SK-N-SH treated with all-trans-retinoic acid at 6 μM for 48 hours (cell line): Measurements from ENCODE around the gene LAMA3.

Experiments used
- ATAC-seq: fragments of 200-7000 bp; cut with Tn5 transposase; 3 replicates; pipeline ENCODE4 v1.9.1; 2020; ENCODE audit warnings: mild to moderate bottlenecking, moderate library complexity
- ARNTL ChIP-seq: fragments of 450-650 bp; formaldehyde crosslinking; IDR thresholded peaks from 2 replicates; pipeline ENCODE4 v1.5.0; 2020; ENCODE audit warnings: low read depth, mild to moderate bottlenecking, moderate library complexity, borderline replicate concordance
- BACH2 ChIP-seq: fragments of 250-450 bp; sonication (Bioruptor Pico); IDR thresholded peaks from 2 replicates; pipeline ENCODE4 v1.9.0; 2021; ENCODE audit warnings: mild to moderate bottlenecking, borderline replicate concordance
- CSRNP3 ChIP-seq: fragments of 250-450 bp; sonication (Bioruptor Pico); IDR thresholded peaks from 2 replicates; pipeline ENCODE4 v1.5.1; 2021; ENCODE audit warnings: mild to moderate bottlenecking, moderate library complexity
- ESRRG ChIP-seq: fragments of 250-450 bp; sonication (Bioruptor Pico); IDR thresholded peaks from 2 replicates; pipeline ENCODE4 v1.6.1; 2021; ENCODE audit warnings: mild to moderate bottlenecking
- GLIS3 ChIP-seq: fragments of 250-450 bp; sonication (Bioruptor Pico); IDR thresholded peaks from 2 replicates; pipeline ENCODE4 v1.5.0; 2020; ENCODE audit warnings: mild to moderate bottlenecking, moderate library complexity
- ISL1 ChIP-seq: fragments of 250-450 bp; sonication (Bioruptor Pico); IDR thresholded peaks from 2 replicates; pipeline ENCODE4 v2.1.2; 2022; ENCODE audit warnings: mild to moderate bottlenecking, moderate library complexity
- OSR1 ChIP-seq: fragments of 250-450 bp; sonication (Bioruptor Pico); IDR thresholded peaks from 2 replicates; pipeline ENCODE4 v1.8.0; 2022; ENCODE audit warnings: moderate library complexity, mild to moderate bottlenecking, inconsistent platforms
- POU6F1 ChIP-seq: fragments of 250-450 bp; sonication (Bioruptor Pico); IDR thresholded peaks from 2 replicates; pipeline ENCODE4 v1.8.0; 2021; ENCODE audit warnings: low read depth, mild to moderate bottlenecking, moderate library complexity, borderline replicate concordance
- PPARA ChIP-seq: fragments of 250-450 bp; sonication (Bioruptor Pico); IDR thresholded peaks from 2 replicates; pipeline ENCODE4 v1.5.0; 2020; ENCODE audit warnings: mild to moderate bottlenecking, borderline replicate concordance
- RARB ChIP-seq: fragments of 250-450 bp; sonication (Bioruptor Pico); IDR thresholded peaks from 2 replicates; pipeline ENCODE4 v1.8.0; 2021; ENCODE audit warnings: mild to moderate bottlenecking, moderate library complexity
- SNAI2 ChIP-seq: fragments of 250-450 bp; sonication (Bioruptor Pico); IDR thresholded peaks from 2 replicates; pipeline ENCODE4 v1.5.0; 2020; ENCODE audit warnings: mild to moderate bottlenecking, moderate library complexity
- TCF4 ChIP-seq: fragments of 250-450 bp; sonication (Bioruptor Pico); IDR thresholded peaks from 2 replicates; pipeline ENCODE4 v1.8.0; 2021; ENCODE audit warnings: mild to moderate bottlenecking, moderate library complexity, borderline replicate concordance
- TOX ChIP-seq: fragments of 250-450 bp; sonication (Bioruptor Pico); IDR thresholded peaks from 2 replicates; pipeline ENCODE4 v1.8.0; 2021; ENCODE audit warnings: mild to moderate bottlenecking, moderate library complexity, borderline replicate concordance
- TSHZ2 ChIP-seq: fragments of 250-450 bp; sonication (Bioruptor Pico); IDR thresholded peaks from 2 replicates; pipeline ENCODE4 v1.5.0; 2020; ENCODE audit warnings: mild to moderate bottlenecking, moderate library complexity
- ZC3H10 ChIP-seq: fragments of 250-450 bp; sonication (Bioruptor Pico); IDR thresholded peaks from 2 replicates; pipeline ENCODE4 v1.5.1; 2021; ENCODE audit warnings: mild to moderate bottlenecking, moderate library complexity
- ZFP3 ChIP-seq: fragments of 250-450 bp; sonication (Bioruptor Pico); IDR thresholded peaks from 2 replicates; pipeline ENCODE4 v1.5.0; 2020; ENCODE audit warnings: mild to moderate bottlenecking, moderate library complexity
- ZFP30 ChIP-seq: fragments of 450-650 bp; formaldehyde crosslinking; IDR thresholded peaks from 2 replicates; pipeline ENCODE4 v1.5.0; 2022; ENCODE audit warnings: mild to moderate bottlenecking, moderate library complexity
- ZNF565 ChIP-seq: fragments of 450-650 bp; formaldehyde crosslinking; conservative IDR thresholded peaks from 2 replicates; pipeline ENCODE4 v1.5.0; 2020; ENCODE audit warnings: low read depth, mild to moderate bottlenecking, moderate library complexity
- ZNF70 ChIP-seq: fragments of 450-650 bp; formaldehyde crosslinking; IDR thresholded peaks from 2 replicates; pipeline ENCODE4 v1.5.0; 2020; ENCODE audit warnings: mild to moderate bottlenecking, moderate library complexity
- TF ChIP-seq, protein P1 (sequence below): fragments of 250-450 bp; sonication (Bioruptor Pico); IDR thresholded peaks from 2 replicates; pipeline ENCODE4 v1.5.1; 2020; ENCODE audit warnings: low read depth, mild to moderate bottlenecking, moderate library complexity

The LAMA3 gene

GRCh38 chr18:23693846-23694245 is 4.6 kb downstream of the LAMA3 start:
- ATAC-seq, result no peak
- TF ChIP-seq OSR1 (CRISPR knock-in tag) (no peak), TOX (no peak), BACH2 (CRISPR knock-in tag) (no peak), CSRNP3 (CRISPR knock-in tag) (no peak), ZFP3 (CRISPR knock-in tag) (no peak), ZNF565 (CRISPR knock-in tag) (no peak), PPARA (CRISPR knock-in tag) (no peak), TSHZ2 (CRISPR knock-in tag) (no peak), ESRRG (CRISPR knock-in tag) (no peak), RARB (CRISPR knock-in tag) (no peak), ARNTL (CRISPR knock-in tag) (no peak), GLIS3 (CRISPR knock-in tag) (no peak), TCF4 (CRISPR knock-in tag) (no peak), ZC3H10 (CRISPR knock-in tag) (no peak), ZFP30 (CRISPR knock-in tag) (no peak), ZNF70 (no peak), POU6F1 (no peak), ISL1 (CRISPR knock-in tag) (no peak), SNAI2 (CRISPR knock-in tag) (no peak)
- TF ChIP-seq, protein P1, sequence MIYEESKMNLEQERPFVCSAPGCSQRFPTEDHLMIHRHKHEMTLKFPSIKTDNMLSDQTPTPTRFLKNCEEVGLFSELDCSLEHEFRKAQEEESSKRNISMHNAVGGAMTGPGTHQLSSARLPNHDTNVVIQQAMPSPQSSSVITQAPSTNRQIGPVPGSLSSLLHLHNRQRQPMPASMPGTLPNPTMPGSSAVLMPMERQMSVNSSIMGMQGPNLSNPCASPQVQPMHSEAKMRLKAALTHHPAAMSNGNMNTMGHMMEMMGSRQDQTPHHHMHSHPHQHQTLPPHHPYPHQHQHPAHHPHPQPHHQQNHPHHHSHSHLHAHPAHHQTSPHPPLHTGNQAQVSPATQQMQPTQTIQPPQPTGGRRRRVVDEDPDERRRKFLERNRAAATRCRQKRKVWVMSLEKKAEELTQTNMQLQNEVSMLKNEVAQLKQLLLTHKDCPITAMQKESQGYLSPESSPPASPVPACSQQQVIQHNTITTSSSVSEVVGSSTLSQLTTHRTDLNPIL (CRISPR knock-in tag), result no peak

DNA sequence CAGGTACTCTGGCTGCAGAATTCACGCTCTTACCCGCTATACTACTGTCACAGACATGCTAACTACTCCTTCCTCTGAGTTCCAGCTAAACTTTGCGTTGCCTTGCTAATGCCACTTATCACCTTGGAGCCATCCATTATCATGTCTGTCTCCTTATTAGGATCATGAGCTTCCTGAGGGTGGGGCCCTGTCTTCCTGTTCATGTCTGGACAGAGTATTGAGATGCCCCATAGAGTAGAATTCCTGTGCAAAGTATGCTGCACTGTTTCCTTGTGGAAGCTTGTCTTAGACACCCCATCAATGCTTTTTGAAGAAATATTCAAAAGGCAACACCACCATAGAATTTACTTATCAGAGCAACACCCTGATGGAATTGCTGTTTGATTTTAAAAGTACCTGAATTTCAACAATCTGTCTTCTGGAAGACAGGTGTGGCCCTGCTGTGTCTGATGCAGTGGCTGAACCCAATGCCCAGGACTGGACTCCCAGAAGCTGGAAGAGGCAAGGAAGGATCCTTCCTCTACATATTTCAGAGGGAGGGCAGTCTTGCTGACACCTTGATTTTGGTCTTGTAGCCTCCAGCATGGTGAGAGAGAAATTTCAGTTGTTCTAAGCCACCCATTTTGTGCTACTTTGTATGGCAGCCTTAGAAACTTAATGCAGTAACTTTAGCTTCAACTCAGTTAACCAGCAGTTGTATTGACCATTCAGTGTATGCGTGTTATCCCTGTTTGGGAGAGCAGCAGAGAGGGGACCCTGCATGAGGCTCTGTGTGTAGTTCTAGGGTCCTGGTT is 5.6 kb downstream of the LAMA3 start:
- no peak for ATAC-seq
- TF ChIP-seq ARNTL (CRISPR knock-in tag), result no peak
- no peak for TF ChIP-seq POU6F1
- no peak for TF ChIP-seq OSR1 (CRISPR knock-in tag)
- TF ChIP-seq, all 23 proteins: peak for 0

DNA sequence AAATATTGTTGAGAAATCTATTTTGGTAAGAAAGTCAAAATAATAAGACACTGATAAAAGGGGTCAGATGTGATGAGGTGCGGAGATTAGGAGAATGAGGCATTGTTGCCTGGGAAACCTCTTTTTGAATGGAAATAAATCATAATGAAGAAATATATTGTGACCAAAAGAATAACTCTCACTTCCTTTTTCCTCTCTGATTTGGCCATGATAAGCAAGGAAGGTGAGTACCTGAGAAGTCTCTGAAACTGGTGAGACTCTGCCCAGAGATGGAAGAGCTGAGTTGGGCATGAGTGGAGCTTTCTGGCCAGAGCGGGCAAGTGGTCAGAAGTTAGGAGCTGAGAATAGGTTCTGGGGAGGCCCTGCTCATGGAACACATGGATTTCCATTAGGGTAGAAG is 11.8 kb downstream of the LAMA3 start:
- TF ChIP-seq ESRRG (CRISPR knock-in tag), result no peak
- TF ChIP-seq BACH2 (CRISPR knock-in tag), result no peak
- no peak for ATAC-seq
